HCT116 (cell line): Measurements from ENCODE around the gene SLC40A1. TPM values are rescaled to one million over a fixed set of nuclear protein-coding genes. Genes with fewer than 3 reads are reported as not detected.

Source experiments
- ATAC-seq: fragments of 200-7000 bp; cut with Tn5 transposase; 2 replicates; pipeline ENCODE4 v1.9.1; 2020; ENCODE audit warnings: mild to moderate bottlenecking, moderate library complexity
- BruUV-seq: library from RNA; stranded (reverse); fragments of 400-500 nt; replicated peaks from 2 replicates; lab custom pipeline; 2021; lab: Mats Ljungman, UMichigan
- CTCF ChIA-PET: fragments of 300-600 bp; sonication (Branson Sonifier 250); formaldehyde crosslinking; loops from one replicate; lab custom pipeline; 2021; ENCODE audit warnings: antibody characterized with exemption; lab: Charles Lee
- POLR2A ChIA-PET: fragments of 300-600, 350-600 bp; sonication (Branson Sonifier 250); formaldehyde crosslinking; loops from one replicate; lab custom pipeline; 2021; ENCODE audit warnings: antibody characterized with exemption; lab: Charles Lee
- RAD21 ChIA-PET, 2 experiments: fragments of 300-600 bp; sonication (Branson Sonifier 250); formaldehyde crosslinking; loops; one replicate each; lab custom pipeline; 2023; ENCODE audit warnings: low total read pairs in 2 of 2; ENCODE audit not compliant: uncharacterized antibody in 2 of 2, unreplicated experiment in 2 of 2, low non-redundant PET in 1 of 2; lab: Charles Lee
- DNase-seq: peaks from one replicate; pipeline ENCODE4 v3.0.0-alpha.2; 2010; ENCODE audit warnings: low read depth, low spot score
- H2AFZ ChIP-seq: fragments of 200-600 bp; shearing (Covaris generic), sonication (generic); 2 replicates; pipeline ENCODE4 v1.6.1; 2017; ENCODE audit warnings: low read depth, mixed run types, mixed read lengths, antibody characterized with exemption, low read length; ENCODE audit not compliant: poor library complexity, severe bottlenecking
- H3K27ac ChIP-seq: 2 replicates; pipeline ENCODE4 v1.5.1; 2012; ENCODE audit warnings: low read depth, low read length
- H3K27me3 ChIP-seq: fragments of 200-600 bp; sonication (generic); 2 replicates; pipeline ENCODE4 v1.6.1; 2016; ENCODE audit warnings: mixed run types, low read length, mixed read lengths; ENCODE audit not compliant: insufficient read depth
- H3K36me3 ChIP-seq, 2 experiments: fragments of 200-500 bp in 1 of 2; fragments of 200-600 bp in 1 of 2; sonication (Bioruptor generic) in 1 of 2; sonication (generic) in 1 of 2; 2 replicates each; pipeline versions ENCODE4 v1.5.1 to v1.6.1; 2014 to 2016; ENCODE audit warnings: low read length in 2 of 2, inconsistent platforms in 1 of 2, mixed read lengths in 1 of 2, mixed run types in 1 of 2; ENCODE audit not compliant: insufficient read depth in 2 of 2, control insufficient read depth in 1 of 2
- H3K4me1 ChIP-seq, 2 experiments: fragments of 200-600 bp in 1 of 2; sonication (generic) in 1 of 2; 2 replicates each; pipeline versions ENCODE4 v1.5.1 to v1.6.1; 2012 to 2017; ENCODE audit warnings: low read length in 2 of 2, inconsistent platforms in 1 of 2, mild to moderate bottlenecking in 1 of 2, mixed read lengths in 1 of 2, mixed run types in 1 of 2, moderate library complexity in 1 of 2; ENCODE audit not compliant: insufficient read depth in 2 of 2, control insufficient read depth in 1 of 2
- H3K4me2 ChIP-seq: fragments of 200-600 bp; sonication (generic); 2 replicates; pipeline ENCODE4 v1.6.1; 2017; ENCODE audit warnings: mixed run types, low read length, mixed read lengths
- H3K4me3 ChIP-seq, 2 experiments: fragments of 200-600 bp in 1 of 2; sonication (generic) in 1 of 2; replicated peaks in 1 of 2; 2 replicates each; pipeline ENCODE4 v1.5.1; 2011 to 2016; ENCODE audit warnings: low read length in 2 of 2, control low read depth in 1 of 2, low read depth in 1 of 2, mild to moderate bottlenecking in 1 of 2, mixed read lengths in 1 of 2, mixed run types in 1 of 2
- H3K79me2 ChIP-seq: fragments of 200-600 bp; sonication (generic); 2 replicates; pipeline ENCODE4 v1.6.1; 2017; ENCODE audit warnings: mild to moderate bottlenecking, mixed run types, low read length, moderate library complexity, mixed read lengths; ENCODE audit not compliant: insufficient read depth
- H3K9ac ChIP-seq: fragments of 200-600 bp; sonication (generic); 2 replicates; pipeline ENCODE4 v1.6.1; 2016; ENCODE audit warnings: low read length, mixed read lengths
- H3K9me2 ChIP-seq: fragments of 200-600 bp; sonication (generic), shearing (Covaris generic); 2 replicates; pipeline ENCODE4 v1.6.1; 2017; ENCODE audit warnings: mixed run types, mild to moderate bottlenecking, moderate library complexity; ENCODE audit not compliant: insufficient read depth
- H3K9me3 ChIP-seq, 2 experiments: fragments of 200-500 bp in 1 of 2; fragments of 200-600 bp in 1 of 2; sonication (Bioruptor generic) in 1 of 2; sonication (generic) in 1 of 2; 2 replicates each; pipeline ENCODE4 v1.6.1; 2014 to 2017; ENCODE audit warnings: low read length in 2 of 2, mixed read lengths in 2 of 2, inconsistent platforms in 1 of 2, low read depth in 1 of 2, mild to moderate bottlenecking in 1 of 2, mixed run types in 1 of 2, moderate library complexity in 1 of 2; ENCODE audit not compliant: control insufficient read depth in 1 of 2, insufficient read depth in 1 of 2
- H4K20me1 ChIP-seq: fragments of 200-600 bp; sonication (generic), shearing (Covaris generic); 2 replicates; pipeline ENCODE4 v1.6.1; 2017; ENCODE audit warnings: mixed run types, mild to moderate bottlenecking, moderate library complexity; ENCODE audit not compliant: insufficient read depth
- CBX3 ChIP-seq: IDR thresholded peaks from 2 replicates; pipeline ENCODE4 v1.6.1; 2012; ENCODE audit warnings: low read depth
- CEBPB ChIP-seq: IDR thresholded peaks from 2 replicates; pipeline ENCODE4 v1.6.1; 2012; ENCODE audit warnings: low read depth
- EGR1 ChIP-seq: IDR thresholded peaks from 2 replicates; pipeline ENCODE4 v1.6.1; 2012; ENCODE audit warnings: low read depth
- ELF1 ChIP-seq: IDR thresholded peaks from 2 replicates; pipeline ENCODE4 v1.6.1; 2012; ENCODE audit warnings: low read depth, borderline replicate concordance
- EZH2 ChIP-seq: fragments of 200-600 bp; sonication (generic); IDR thresholded peaks from 2 replicates; pipeline ENCODE4 v1.6.1; 2017; ENCODE audit warnings: antibody characterized with exemption, mixed run types
- FOSL1 ChIP-seq: IDR thresholded peaks from 2 replicates; pipeline ENCODE4 v1.6.1; 2012; ENCODE audit warnings: low read depth
- JUND ChIP-seq: IDR thresholded peaks from 2 replicates; pipeline ENCODE4 v1.6.1; 2012
- POLR2AphosphoS5 ChIP-seq: IDR thresholded peaks from 2 replicates; pipeline ENCODE4 v1.6.1; 2011; ENCODE audit warnings: mild to moderate bottlenecking, low read depth, low read length, moderate library complexity
- RAD21 ChIP-seq: IDR thresholded peaks from 2 replicates; pipeline ENCODE4 v1.6.1; 2012; ENCODE audit warnings: low read depth, mild to moderate bottlenecking
- SP1 ChIP-seq: IDR thresholded peaks from 2 replicates; pipeline ENCODE4 v1.6.1; 2012; ENCODE audit warnings: low read depth
- YY1 ChIP-seq: IDR thresholded peaks from 2 replicates; pipeline ENCODE4 v1.6.1; 2011; ENCODE audit warnings: low read length, low read depth, moderate library complexity, mild to moderate bottlenecking; ENCODE audit not compliant: insufficient replicate concordance; ENCODE audit errors: extremely low read depth
- ZNF274 ChIP-seq: fragments of 200-500 bp; sonication (Bioruptor generic); IDR thresholded peaks from 2 replicates; pipeline ENCODE4 v1.6.1; 2014; ENCODE audit warnings: mild to moderate bottlenecking, low read depth, low read length, inconsistent platforms
- intact Hi-C: fragments of 100-400 bp; cut with micrococcal nuclease; formaldehyde crosslinking; loops from 2 replicates; pipeline ENCODE4 v1.10.0; 2022
- total RNA-seq: library from RNA; stranded (reverse); gene quantifications from one replicate; pipeline ENCODE4 v1.2.1, GENCODE V29; 2021; ENCODE audit not compliant: unreplicated experiment
- TF ChIP-seq, protein P1 (sequence below): IDR thresholded peaks from 2 replicates; pipeline ENCODE4 v1.6.1; 2012
- TF ChIP-seq, protein P2 (sequence below): IDR thresholded peaks from 2 replicates; pipeline ENCODE4 v1.6.1; 2012; ENCODE audit warnings: low read depth
- TF ChIP-seq, protein P3 (sequence below): IDR thresholded peaks from 2 replicates; pipeline ENCODE4 v1.6.1; 2012

SLC40A1 gene
- total RNA-seq, 1 experiment from 2014 or later = 1.5 TPM

DNA sequence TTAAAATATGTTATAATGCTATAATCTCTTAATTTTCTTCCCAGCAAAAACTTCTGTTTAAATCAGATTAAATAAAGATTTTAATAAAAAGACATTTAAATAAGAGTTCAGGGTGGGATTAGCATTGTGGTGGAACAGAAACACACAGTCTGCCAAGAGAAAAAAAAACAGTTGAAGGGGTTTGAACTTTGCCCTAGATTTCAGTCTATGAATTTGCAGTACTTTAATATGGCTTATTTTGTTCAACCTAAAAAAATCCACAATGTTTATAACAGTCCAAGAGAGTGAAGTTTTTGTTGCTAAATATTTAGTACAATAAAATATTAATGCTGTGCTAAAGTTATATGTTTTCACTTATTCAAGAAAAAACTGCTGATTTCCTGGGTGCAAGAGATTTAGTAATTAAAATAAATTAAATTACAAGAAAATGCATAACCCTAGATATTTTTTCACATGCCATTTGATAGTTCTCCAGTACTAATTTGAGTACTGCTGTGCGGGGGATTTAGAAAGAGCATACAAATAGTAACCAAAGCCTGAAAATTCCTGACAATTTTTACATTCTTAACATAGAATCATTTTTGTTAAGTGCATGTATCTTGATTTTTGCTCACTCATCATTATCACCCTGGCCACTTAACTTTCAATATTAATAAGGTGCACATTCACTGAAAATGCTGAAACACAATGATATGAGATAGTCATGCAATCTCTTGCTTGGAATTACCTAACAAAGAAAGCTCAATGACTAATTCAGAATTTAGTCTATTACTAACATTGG lies 52.6 kb downstream of the SLC40A1 start (continued):
- no peak for TF ChIP-seq CEBPB
- TF ChIP-seq, protein P1, sequence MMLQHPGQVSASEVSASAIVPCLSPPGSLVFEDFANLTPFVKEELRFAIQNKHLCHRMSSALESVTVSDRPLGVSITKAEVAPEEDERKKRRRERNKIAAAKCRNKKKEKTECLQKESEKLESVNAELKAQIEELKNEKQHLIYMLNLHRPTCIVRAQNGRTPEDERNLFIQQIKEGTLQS = no peak
- TF ChIP-seq RAD21 = no peak
- no peak for TF ChIP-seq SP1
- no peak for TF ChIP-seq EZH2

DNA sequence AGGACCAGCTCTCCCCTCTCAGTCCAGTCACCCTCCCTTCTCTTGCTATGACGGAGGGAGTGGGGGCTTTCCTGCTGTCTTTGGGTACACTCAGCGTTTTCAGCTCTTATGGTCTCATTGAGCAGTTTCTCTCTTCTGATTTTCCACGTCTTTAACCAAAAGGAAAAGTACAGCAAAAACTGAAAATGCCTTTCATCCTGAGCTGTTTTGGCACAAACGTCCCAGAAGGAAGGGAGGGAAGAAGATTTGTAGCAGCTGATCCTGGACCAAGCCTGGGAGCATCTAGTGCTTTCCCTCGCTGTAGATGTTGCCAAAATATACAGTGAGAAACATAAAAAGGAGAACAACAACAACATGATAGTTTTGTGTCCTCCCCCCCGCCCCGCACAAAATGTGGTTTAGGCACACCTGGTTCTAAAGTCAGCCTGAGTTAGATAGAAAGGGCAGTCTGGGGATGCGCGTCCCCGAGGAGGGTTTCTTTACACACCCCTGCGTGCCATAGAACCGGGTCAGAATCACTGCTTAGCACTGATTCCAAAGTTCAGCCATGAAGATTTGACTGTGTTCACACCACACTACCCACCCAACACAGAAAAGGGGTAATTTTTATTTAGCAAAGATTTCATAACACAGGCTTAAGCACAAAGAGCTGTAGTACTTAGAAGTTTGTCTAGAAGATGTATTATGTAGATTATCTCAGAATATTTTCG lies 53.4 kb downstream of the SLC40A1 start:
- Histone ChIP-seq H2AFZ (no peak overlapping the region), H3K4me3 (no peak overlapping the region), H3K27ac (no peak overlapping the region), H3K36me3 (no peaks in the 10 kb centered on the region), H3K4me2 (no peak overlapping the region)
- no peak for ATAC-seq
- ChIA-PET CTCF (no interaction called here), RAD21 (no interaction called here)
- intact Hi-C loops = no loop called here
- no peak for TF ChIP-seq JUND
- TF ChIP-seq YY1 = no peak
- TF ChIP-seq, protein P1 = no peak
- no peak for TF ChIP-seq ELF1
- TF ChIP-seq ZNF274 = no peak
- no peak for TF ChIP-seq EGR1
- no peak for TF ChIP-seq SP1
- TF ChIP-seq CBX3 = no peak
- TF ChIP-seq, protein P2, sequence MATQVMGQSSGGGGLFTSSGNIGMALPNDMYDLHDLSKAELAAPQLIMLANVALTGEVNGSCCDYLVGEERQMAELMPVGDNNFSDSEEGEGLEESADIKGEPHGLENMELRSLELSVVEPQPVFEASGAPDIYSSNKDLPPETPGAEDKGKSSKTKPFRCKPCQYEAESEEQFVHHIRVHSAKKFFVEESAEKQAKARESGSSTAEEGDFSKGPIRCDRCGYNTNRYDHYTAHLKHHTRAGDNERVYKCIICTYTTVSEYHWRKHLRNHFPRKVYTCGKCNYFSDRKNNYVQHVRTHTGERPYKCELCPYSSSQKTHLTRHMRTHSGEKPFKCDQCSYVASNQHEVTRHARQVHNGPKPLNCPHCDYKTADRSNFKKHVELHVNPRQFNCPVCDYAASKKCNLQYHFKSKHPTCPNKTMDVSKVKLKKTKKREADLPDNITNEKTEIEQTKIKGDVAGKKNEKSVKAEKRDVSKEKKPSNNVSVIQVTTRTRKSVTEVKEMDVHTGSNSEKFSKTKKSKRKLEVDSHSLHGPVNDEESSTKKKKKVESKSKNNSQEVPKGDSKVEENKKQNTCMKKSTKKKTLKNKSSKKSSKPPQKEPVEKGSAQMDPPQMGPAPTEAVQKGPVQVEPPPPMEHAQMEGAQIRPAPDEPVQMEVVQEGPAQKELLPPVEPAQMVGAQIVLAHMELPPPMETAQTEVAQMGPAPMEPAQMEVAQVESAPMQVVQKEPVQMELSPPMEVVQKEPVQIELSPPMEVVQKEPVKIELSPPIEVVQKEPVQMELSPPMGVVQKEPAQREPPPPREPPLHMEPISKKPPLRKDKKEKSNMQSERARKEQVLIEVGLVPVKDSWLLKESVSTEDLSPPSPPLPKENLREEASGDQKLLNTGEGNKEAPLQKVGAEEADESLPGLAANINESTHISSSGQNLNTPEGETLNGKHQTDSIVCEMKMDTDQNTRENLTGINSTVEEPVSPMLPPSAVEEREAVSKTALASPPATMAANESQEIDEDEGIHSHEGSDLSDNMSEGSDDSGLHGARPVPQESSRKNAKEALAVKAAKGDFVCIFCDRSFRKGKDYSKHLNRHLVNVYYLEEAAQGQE = no peak
- TF ChIP-seq POLR2AphosphoS5 = no peak
- no peak for TF ChIP-seq FOSL1
- TF ChIP-seq, protein P3, sequence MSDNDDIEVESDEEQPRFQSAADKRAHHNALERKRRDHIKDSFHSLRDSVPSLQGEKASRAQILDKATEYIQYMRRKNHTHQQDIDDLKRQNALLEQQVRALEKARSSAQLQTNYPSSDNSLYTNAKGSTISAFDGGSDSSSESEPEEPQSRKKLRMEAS = no peak
- TF ChIP-seq, all 23 proteins: peak for 0
- H3K9ac ChIP-seq = no peak overlapping the region
- no peaks in the 10 kb centered on the region for H3K27me3 ChIP-seq
- H4K20me1 ChIP-seq = no peaks in the 10 kb centered on the region
- no peaks in the 10 kb centered on the region for H3K4me1 ChIP-seq
- H3K9me2 ChIP-seq = no peaks in the 10 kb centered on the region
- H3K9me3 ChIP-seq = no peaks in the 10 kb centered on the region
- DNase-seq = no peak
- POLR2A ChIA-PET = no interaction called here
- H3K79me2 ChIP-seq = no peaks in the 10 kb centered on the region
- BruUV-seq = no TSS peak
